G401.6 (cell line): ENCODE measurements around the gene HDAC10.

ENCODE experiments used
- FAIRE-seq: peaks from 2 replicates; lab custom pipeline; 2012; peaks lifted over from hg19 to GRCh38; lab: Jason Lieb, UNC

HDAC10 gene

GRCh38 chr22:50232481-50233151 is 18.4 kb downstream of the HDAC10 start:
- FAIRE-seq: no peak

DNA sequence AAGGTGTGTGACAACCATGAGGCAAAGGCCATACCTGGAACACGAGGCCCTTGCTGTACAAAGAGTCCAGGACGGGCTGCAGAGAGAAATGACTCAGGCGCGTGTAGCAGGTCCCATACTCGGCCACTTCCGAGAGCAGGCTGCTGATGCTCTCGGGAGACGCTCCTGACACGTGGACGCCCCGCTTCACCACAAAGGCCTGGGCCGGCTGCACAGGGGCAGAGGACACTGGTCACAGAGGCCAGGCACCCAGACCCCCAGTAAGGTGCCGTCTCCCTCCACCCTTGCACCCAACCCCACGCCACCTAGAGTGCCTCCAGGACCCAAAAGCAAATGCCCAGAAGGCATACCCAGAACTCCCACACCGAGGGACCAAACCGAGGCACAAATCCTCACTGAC is 21.7 kb downstream of the HDAC10 start:
- FAIRE-seq: no peak

- no peak for FAIRE-seq
These were observed 22.7 kb downstream of the HDAC10 start for GRCh38 chr22:50228366-50228765.

- FAIRE-seq: no peak
These were observed 23.4 kb downstream of the HDAC10 start for GRCh38 chr22:50227579-50228215.

DNA sequence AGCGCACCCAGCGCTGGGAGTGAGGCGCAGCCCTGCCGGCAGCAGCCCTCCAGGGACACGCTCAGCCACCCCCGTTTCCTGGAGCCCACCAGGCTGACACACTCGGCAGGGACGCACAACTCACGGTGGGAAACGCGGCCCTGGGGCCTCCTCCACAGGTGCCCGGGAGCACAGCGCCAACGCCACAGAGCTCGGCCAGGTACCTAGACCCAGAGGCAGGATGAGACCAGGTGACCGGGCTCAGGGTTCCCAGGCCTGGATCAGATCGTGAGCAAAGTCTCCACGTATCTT is 24.2 kb downstream of the HDAC10 start:
- FAIRE-seq: no peak

DNA sequence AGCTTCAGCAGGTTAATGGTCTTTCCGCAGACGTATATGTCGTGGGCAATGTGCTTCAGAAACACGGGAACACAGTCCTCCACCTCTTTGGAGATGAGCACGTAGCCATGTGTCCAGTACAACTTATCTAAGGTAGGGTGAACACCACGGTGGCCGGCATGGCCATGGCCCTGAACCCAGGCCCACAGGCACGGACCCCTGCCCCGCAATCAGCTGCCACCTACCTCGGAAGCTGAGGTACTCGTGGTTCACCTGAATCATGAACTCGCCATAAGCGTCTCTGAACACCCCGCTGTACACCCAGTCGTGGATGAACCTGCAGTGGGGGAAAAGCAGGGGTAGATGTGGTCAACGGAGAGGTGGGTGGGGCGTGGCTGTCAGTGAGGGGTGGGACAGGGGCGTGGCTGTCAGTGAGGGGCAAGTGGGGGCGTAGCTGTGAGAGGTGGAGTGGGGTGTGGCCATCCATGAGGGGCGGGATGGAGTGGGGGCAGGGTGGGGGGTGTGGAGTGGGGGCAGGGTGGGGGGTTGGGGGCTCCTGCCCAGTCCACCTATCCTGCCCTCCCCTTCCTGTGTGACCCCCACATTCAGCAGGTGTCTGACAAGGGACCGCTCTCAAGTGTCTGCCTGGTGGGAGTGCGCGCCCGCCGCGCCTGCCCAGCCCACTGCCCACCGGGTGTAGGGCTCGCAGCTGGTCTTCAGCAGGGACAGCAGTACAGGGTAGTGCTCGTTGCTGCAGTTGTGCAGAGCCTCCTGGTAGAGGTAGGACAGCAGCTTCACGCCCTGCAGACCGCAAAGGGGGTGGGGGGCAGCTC is 24.8 kb downstream of the HDAC10 start:
- FAIRE-seq: no peak

- no peak for FAIRE-seq
These were observed 25.7 kb downstream of the HDAC10 start for GRCh38 chr22:50225200-50225969.

DNA sequence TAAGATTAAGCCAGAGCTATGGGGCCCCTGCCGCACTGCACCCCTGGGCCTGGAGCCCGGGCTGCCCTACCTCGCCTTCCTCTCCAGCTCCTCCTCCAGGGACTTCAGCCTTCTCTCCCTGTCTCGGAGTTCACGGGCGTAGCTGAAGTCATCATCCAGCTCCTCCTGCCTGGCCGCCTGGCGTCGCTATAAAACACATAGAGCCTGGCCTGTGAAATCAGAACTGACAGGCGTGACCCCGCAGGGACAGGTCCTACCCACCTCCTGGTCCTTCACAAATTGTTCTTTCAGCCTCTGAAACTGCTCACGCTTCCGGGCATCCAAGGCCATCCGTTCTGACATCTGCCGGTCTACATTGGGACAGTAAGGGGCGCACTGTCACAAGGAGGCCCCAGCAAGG is 27.0 kb downstream of the HDAC10 start:
- no peak for FAIRE-seq

- no peak for FAIRE-seq
These were observed 28.6 kb downstream of the HDAC10 start for GRCh38 chr22:50222508-50222907.

DNA sequence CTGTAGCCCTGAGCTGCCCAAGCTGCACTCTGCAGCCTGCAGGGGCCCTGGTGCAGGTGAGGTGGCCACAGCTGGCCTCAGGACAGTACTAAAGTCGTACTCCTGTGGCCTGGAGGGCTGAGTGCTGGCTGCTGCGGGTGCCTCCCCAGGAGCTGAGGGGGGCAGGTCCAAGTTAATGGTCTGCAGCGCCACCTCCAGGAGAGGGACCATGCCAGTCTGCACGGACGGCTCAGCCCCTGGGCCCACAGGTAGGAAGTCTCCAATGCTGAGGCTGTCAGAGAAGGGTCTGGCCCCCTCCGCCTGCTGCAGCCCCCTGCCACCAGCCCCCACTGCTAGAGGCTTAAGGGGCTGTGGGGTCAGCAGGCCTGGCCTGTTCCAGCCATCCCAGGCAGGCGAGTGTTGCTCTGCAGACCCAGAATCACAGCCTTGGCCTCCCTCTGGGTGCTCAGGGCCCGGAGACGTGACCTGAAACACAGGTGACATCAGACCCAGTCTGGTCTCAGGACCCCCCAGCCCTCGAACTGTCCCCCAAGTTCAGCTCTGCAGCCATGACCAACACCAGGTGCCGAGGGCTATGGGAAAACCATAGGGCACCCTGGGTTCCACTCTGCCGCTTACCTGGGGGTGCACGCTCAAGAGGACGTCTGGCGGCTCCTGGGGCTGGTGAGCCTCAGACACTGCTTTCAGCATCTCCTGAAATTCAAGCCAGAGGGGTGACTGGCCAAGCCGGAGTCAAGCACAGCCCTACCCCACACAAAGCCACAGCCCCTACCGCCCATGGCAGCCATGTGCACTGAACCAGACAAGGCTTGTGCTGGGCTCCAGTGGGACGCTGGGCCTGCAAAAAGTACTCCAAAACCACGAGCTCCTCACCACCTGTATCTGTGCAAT is 29.4 kb downstream of the HDAC10 start:
- FAIRE-seq: no peak

DNA sequence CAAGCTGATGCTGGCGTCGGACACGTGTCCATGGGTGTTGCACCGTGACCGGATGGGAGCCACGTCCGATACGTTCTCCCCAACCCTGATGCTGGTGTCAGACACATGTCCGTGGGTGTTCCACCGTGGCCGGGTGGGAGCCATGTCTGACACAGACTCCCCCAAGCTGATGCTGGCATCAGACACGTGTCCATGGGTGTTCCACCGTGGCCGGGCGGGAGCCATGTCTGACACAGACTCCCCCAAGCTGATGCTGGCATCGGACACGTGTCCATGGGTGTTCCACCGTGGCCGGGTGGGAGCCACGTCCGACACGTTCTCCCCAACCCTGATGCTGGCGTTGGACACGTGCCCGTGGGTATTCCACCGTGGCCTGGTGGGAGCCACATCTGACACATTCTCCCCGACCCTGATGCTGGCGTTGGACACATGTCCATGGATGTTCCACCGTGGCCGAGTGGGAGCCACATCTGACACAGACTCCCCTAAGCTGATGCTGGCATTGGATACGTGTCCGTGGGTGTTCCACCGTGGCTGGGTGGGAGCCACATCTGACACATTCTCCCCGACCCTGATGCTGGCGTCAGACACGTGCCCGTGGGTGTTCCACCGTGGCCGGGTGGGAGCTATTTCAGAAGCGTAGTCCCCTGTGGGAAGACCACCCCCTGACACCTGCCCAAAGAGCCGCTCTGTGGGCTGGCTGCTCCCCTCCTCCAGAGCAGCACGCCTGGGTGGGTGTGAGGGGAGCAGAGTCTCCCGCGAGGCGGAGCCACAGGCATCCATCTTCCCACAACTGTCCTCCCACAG is 30.3 kb downstream of the HDAC10 start:
- no peak for FAIRE-seq

GRCh38 chr22:50219800-50220602 is 31.1 kb downstream of the HDAC10 start:
- no peak for FAIRE-seq

GRCh38 chr22:50218996-50219727 is 31.9 kb downstream of the HDAC10 start:
- no peak for FAIRE-seq

DNA sequence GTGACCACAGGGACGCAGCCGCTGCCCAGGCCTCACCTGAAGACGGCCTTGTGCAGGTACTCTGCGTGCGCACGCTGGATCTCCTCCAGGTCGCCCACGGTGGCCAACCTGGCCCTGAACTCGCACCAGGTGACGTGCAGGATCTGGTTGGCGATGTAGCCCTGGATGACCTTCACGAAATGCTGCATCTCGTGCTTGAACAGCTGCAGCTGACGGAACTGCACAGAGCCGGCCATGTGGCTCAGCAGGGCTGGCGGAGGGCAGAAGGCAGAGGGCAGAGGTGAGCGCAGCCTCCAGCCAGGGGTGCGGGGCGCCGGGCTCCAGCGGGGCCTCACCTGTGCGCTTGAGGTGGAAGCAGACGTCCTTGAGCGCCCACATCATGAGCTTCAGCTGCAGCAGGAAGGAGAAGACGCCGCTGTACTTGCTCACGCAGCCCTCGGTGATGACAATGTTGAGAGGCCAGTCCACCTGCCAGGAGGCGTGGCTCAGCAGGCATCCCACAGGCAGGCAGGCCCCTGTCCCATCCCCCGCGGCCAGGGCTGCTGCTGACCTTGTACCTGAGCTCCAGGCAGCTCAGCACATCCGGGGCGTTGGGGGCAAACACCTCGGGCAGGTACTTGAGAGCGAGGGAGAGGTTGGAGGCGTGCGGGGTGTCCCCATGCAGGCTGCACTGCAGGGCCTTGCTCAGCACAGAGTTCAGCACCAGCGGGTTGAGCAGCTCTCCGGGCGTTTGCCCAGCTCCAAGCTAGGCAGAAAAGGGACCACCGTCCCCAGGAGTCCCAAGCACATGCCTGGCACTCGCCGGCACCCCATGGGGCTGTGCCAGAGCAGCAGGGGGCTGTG is 32.7 kb downstream of the HDAC10 start:
- no peak for FAIRE-seq

DNA sequence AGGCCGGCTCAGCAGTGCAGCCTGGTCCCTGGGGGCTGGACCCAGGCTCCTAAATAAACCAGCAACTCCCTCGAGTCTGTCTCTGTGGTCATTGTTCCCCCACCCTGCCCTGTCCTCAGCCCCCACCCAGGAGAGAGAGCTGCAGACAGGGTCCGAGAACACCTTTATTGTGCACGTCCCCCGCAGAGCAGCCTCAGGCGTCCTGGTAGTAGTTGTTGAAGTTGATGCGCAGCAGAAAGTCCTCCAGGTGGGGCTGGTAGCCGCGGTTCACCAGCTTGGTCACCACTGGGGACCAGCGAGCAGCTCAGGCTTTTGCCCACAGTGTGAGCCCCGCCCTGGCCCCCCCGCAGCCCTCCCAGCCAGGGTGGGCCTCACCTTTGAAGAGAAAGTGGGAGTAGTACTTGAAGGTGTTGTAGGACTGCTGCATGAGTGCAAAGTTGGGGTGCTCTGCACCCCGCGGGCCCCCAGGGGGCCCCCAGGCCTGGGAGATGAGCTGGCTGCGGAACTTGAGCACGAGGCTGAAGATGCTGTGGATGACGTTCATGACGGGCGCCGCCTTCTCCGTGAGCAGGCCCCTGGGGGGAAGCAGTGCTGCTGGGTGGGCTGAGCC is 33.4 kb downstream of the HDAC10 start:
- no peak for FAIRE-seq

GRCh38 chr22:50216684-50217520 is 34.2 kb downstream of the HDAC10 start:
- no peak for FAIRE-seq

- no peak for FAIRE-seq
These were observed 34.9 kb downstream of the HDAC10 start for GRCh38 chr22:50216055-50216683.
